RCC 7860 (cell line): ENCODE data around the gene PPP2R3C.
"Not testable (repeated sequence)": the region's sequence is repeated elsewhere in the genome, so short reads cannot be mapped to it uniquely, and the experiment has no call there.

Experiments used
- DNase-seq: peaks from one replicate; pipeline ENCODE4 v3.0.0-alpha.2; 2015; ENCODE audit warnings: low spot score
- FAIRE-seq: peaks from 2 replicates; lab custom pipeline; 2012; peaks lifted over from hg19 to GRCh38; lab: Jason Lieb, UNC

Gene PPP2R3C

GRCh38 chr14:35065731-35066130 lies 56.1 kb downstream of the PPP2R3C start:
- not testable (repeated sequence) for FAIRE-seq, DNase-seq

GRCh38 chr14:35061113-35061791 lies 60.5 kb downstream of the PPP2R3C start:
- not testable (repeated sequence) for FAIRE-seq, DNase-seq

GRCh38 chr14:35052637-35053036 lies 69.2 kb downstream of the PPP2R3C start:
- no peak for FAIRE-seq

GRCh38 chr14:35051796-35052195 lies 70.0 kb downstream of the PPP2R3C start:
- FAIRE-seq (no peak), DNase-seq (no peak)

More at GRCh38 chr14:35052637-35053036, 69.2 kb downstream of the PPP2R3C start:
- DNase-seq = no peak

GRCh38 chr14:35050652-35051051 lies 71.1 kb downstream of the PPP2R3C start:
- FAIRE-seq = no peak
- no peak for DNase-seq

GRCh38 chr14:35047976-35048513 lies 73.7 kb downstream of the PPP2R3C start:
- FAIRE-seq = no peak
- DNase-seq = no peak

- no peak for FAIRE-seq
- DNase-seq = no peak
Measured at GRCh38 chr14:35046751-35047536, 74.8 kb downstream of the PPP2R3C start.

DNA sequence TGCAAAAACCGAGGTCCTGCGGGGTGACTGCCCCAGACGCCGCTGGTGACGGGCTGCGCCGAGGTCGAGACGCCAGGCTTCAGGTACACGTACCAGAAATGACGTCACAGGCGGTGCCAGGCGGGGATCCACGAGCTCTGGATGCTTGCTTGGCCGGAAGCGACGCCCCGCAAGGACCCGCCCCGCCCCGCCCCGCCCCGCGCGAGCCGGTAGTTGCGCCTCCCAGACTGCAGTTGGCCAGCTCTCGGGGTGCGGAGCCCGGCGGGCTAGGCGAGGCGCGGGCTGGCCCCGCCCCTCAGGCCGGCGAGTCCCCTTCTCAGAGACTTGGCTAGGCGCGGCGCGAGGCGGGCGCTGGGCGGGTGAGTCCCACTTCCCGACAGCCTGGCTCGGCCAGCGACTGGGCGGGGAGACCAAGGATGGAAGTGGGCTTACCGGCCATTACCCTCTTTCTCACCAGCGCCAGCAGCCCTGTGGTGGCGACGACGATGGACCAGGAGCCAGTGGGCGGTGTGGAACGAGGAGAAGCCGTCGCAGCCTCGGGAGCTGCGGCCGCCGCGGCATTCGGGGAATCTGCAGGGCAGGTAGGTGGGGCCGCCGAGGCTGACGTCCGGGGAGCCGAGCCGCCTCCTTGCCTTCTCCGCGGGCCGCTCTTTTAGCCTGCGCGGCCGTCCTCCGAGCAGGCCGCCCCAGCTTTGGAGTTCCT lies 75.6 kb downstream of the PPP2R3C start, which contains the start of gene FAM177A1:
Gene FAM177A1 (plus strand): TSS at position 225 of the 703 bp plus-strand sequence. CDS start 192 bp downstream, at position 417.
- DNase-seq (peak; percentile 81), FAIRE-seq (no peak)

- no peak for DNase-seq
- FAIRE-seq = no peak
Measured at GRCh38 chr14:35045798-35046047, 76.1 kb downstream of the PPP2R3C start.

GRCh38 chr14:35044939-35045797 lies 76.6 kb downstream of the PPP2R3C start:
- FAIRE-seq = no peak
- DNase-seq = no peak

DNA sequence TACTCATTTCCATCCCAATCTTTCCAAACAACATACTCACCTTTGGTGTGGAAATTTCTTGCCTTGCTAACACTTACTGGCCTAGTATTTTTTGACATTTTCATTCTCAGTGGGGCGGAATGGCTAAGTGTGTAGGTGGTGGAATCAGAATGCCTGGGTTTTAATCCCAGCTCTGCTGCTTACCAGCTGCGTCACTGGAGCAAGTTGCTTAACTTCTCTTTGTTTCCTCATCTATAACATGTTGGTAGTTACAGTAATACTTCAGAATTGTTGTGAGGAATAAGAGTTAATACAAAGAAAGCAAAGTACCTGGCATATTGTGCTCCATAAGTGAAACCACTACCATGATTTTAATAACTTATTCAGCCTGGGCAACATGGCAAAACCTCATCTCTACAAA lies 78.7 kb downstream of the PPP2R3C start:
- no peak for FAIRE-seq
- DNase-seq = no peak

GRCh38 chr14:35042632-35043031 lies 79.2 kb downstream of the PPP2R3C start:
- FAIRE-seq (no peak), DNase-seq (no peak)

GRCh38 chr14:35038312-35038711 lies 83.5 kb downstream of the PPP2R3C start:
- not testable (repeated sequence) for FAIRE-seq, DNase-seq
